ENCODE results near the gene ZNF263.
"Not testable (repeated sequence)": the region's sequence is repeated elsewhere in the genome, so short reads cannot be mapped to it uniquely, and the experiment has no call there.

Gene ZNF263

DNA sequence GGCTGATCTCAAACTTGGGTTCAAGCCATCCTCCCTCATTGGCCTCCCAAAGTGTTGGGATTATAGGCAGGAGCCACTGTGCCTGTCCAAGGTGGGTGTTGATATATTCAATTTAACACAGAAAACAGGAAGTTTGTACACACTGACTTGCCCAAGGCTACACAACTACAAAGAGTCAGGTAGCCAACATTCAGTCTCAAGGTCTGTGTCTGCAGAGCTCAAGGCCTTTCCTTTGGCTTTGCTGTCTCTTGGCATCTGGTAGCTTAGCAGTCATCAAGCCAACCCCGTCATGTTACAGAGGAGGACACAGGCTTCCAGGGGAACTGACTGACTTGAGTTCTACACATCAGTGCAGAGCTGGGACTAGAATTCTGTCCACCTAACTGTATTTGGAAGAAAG lies 15.0 kb upstream of the ZNF263 start:
- DNase-seq, result no peak

DNA sequence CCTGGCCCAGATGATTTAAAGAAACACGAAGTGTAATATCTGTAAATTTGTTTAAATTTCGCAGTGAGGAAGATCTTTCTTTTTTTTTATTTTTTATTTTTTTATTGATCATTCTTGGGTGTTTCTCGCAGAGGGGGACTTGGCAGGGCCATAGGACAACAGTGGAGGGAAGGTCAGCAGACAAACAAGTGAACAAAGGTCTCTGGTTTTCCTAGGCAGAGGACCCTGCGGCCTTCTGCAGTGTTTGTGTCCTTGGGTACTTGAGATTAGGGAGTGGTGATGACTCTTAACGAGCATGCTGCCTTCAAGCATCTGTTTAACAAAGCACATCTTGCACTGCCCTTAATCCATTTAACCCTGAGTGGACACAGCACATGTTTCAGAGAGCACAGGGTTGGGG lies 12.6 kb upstream of the ZNF263 start:
- not testable (repeated sequence) for DNase-seq

DNA sequence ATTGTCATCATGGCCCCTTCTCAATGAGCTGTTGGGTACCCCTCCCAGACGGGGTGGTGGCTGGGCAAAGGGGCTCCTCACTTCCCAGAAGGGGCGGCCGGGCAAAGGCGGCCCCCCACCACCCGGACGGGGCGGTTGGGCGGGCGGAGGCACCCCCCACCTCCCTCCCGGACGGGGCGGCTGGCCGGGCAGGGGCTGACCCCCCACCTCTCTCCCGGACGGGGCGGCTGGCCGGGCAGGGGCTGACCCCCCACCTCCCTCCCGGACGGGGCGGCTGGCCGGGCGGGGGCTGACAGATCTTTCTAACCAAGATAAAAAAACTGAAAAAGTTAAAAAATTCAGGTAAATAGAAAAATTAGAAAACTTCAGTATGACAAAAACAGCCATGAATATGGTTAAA lies 12.0 kb upstream of the ZNF263 start:
- DNase-seq, result not testable (repeated sequence)

DNA sequence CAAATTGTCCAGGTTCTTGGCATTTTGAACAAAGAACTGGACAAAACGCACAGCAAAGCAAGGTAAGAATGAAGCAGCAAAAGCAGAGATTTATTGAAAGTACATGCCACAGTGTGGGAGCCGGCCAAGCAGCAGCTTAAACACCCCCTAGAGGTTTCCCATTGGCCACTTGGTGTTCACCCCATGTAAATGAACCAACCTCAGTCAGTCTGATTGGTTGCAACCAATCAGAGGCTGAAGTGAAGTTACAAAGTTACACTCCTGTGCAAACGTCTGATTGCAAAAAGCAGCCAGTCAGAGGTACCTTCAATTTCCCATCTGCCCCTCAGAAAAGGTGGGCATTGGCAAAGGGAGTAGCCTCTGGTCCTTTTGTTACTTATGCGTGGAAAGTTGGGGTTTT lies 8.8 kb upstream of the ZNF263 start:
- no peak for DNase-seq

DNA sequence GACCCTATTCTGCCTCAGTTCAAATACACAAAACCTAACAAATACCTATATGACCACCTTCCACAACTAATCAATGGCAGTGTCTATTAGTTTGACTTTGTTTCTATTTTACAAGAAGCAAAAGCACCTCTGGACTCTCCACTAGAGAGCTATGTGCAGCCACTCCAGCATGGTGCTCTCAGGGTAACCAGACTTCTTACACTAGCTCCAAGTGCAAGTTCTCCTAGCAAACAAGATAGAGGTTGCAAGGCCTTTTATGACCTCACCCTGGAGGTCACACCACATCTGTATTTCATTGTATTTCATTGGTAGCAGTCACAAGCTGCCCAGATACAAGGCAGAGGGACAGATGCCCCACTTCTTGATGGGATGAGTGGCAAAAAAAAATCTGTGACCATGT lies 8.3 kb upstream of the ZNF263 start:
- DNase-seq, result no peak

DNA sequence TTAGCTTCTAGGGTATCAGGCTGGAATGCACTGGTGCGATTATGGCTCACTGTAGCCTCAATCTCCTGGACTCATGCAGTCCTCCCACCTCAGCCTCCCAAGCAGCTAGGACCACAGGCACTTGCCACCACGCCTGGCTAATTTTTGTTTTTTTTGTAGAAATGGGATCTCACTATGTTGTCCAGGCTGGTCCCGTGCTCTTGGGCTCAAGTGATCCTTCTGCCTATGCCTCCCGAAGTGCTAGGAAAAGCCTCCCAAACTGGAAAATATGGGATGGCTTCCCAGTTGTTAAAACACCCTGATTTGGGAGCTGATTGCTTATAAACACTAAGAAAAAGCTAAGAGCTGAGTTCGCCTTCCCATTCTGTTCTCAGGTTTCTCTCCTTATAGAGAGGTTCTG lies 6.6 kb upstream of the ZNF263 start:
- DNase-seq, result no peak

DNA sequence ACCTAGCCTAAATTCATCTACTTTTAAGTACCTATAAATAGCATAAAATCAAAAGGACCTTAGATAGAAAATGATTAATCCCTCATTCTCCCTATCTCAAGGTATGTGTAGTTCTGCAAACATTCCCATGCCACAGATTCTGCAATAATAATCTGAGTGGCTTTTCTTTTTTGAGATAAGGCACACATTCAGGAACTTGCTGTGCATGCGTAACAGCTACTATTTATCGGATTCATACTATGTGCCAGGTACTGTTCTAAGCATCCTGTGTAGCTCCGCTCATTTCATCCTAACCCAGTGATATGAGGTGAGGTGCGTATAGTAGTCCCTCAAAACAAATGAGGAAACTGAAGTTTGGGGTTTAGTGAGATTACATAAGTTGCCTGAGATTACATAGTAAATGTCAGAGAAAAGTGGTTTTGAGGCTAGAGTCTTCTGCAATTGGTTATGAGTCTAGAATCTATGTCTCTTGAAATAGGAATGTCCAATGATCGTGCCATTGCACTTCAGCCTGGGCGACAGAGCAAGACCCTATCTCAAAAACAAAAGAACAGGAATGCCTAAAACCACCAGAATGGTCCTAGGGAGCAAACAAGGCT lies 2.0 kb upstream of the ZNF263 start:
- DNase-seq, result no peak

DNA sequence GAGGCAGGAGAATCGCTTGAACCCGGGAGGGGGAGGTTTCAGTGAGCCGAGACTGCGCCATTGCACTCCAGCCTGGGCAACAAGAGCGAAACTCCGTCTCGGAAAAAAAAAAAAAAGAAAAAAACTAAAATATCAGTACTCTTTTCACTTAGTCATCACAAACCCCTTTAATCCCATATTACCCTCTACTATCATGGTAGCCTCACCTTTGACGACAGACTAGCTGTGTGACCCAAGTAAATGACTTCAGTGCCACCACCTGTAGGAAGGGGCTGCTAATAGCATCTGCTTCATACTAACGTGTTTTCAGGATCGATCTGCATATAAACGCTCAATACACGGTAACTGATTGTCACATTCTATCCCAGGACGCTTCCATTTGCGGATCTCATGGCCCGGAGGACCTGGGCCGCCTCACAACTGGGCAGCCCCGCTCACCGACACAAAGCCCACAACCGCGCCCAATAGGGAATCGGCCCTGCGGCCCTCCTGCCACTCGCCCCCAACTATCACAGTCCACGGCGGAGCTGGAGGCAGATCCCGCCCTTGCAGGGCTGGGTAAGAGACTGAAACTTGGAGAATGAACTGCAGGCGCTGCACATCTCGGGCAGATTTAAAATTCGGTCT lies 1.1 kb upstream of the ZNF263 start:
- no peak for DNase-seq

DNA sequence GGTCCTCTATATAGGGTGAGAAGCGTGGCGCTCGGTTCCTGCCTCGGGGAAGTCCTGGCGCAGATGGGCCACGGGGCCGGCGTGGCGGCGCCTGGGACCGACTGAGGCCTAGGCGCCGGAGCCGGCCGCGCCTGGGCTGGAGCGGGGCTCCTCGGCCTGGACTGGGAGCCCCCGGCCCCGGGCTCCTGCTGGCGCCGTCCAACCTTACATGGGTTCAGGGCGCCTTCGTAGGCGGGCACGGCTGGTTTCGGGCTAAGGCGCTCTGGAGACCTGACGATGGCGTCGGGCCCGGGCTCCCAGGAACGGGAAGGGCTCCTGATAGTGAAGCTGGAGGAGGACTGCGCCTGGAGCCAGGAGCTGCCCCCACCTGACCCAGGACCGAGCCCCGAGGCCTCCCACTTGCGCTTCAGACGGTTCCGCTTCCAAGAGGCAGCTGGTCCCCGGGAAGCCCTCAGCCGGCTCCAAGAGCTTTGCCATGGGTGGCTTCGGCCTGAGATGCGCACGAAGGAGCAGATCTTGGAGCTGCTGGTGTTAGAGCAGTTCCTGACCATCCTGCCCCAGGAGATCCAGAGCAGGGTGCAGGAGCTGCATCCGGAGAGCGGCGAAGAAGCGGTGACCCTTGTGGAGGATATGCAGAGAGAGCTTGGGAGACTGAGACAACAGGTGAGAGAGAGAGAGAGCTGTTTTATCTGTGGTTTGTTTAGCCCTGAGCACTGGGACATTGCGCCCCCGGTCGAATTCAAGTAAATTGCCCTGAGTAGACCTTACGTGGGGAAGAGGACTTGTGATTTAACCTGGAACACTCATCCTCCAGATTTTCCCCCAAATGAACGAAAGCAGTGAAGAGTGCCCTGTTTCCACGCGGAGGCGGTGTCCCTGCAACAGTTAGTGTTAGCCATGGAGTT lies 504 bp downstream of the ZNF263 start:
- no peak for DNase-seq

DNA sequence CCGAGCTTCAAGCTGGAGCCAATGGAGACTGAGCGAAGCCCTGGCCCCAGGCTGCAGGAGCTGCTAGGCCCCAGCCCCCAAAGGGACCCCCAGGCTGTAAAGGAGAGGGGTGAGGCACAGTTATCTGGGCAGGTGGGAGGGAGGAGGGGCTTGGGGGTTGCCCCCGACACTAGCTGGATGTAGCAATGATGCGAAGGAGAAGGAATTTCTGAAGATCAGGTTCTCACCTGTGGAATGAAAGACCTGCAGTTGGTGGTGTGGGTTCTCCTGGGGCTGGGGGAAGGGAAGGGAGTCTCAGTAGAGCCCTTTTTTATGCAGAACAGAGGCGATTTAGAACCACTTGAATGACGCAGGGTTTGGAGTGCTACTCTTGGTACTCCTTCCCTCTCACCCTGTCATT lies 1.8 kb downstream of the ZNF263 start:
- no peak for DNase-seq

DNA sequence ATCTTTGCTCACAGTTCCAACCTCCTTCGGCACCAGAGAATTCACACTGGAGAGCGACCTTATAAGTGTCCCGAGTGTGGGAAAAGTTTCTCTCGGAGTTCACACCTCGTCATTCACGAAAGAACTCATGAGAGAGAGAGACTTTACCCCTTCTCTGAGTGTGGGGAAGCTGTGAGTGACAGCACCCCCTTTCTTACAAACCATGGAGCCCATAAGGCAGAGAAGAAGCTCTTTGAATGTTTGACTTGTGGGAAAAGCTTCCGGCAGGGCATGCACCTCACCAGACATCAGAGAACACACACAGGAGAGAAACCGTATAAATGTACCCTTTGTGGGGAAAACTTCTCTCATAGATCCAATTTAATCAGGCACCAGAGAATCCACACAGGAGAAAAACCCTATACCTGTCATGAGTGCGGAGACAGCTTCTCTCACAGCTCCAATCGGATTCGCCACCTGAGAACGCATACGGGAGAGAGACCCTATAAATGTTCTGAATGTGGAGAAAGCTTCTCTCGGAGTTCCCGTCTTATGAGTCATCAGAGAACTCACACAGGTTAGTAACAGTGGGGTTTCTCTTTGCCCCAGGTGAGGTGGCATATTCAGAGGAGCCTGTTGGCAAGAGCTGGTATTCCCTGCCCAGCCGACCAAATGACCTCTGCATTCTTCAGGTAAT lies 6.8 kb downstream of the ZNF263 start:
- DNase-seq, result no peak

DNA sequence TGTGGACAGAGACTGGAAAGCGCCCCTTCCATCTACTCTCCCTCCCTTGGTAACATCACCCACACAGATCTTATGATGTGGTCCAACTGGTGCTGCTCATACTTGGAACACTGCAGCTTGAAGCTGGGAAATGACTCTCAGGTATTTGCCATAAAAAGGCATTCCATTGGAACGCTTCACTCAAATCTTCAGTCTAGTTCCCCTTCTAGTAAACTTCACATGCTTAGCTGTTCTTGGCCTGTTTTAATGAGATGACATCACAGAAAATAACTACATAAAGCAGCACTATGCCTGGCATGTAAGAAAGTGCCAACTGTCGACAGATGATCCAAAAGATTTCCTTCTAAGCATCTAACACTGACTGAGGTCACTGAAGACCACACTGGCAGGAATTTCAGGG lies 9.3 kb downstream of the ZNF263 start:
- no peak for DNase-seq

DNA sequence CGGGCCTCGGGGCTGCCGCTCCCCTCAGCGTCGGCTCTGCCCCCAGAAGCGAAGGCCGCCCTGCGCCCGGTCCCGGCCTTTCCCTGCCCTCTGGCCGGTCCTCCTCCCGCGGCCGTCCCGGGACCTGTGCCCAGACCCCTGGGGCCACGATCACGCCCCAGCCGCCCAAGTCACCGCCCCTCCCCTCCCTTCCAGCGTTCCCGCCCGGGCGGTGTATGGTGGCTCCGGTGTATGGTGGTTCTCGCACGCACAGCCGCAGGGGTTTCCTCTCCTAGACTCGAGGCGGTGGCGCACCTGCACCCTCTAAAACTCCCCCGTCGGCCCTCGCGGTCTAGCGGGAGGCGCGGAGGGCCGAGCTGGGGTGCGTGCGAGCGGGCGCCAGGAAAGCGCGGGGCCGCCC lies 11.9 kb downstream of the ZNF263 start:
- no peak for DNase-seq

DNA sequence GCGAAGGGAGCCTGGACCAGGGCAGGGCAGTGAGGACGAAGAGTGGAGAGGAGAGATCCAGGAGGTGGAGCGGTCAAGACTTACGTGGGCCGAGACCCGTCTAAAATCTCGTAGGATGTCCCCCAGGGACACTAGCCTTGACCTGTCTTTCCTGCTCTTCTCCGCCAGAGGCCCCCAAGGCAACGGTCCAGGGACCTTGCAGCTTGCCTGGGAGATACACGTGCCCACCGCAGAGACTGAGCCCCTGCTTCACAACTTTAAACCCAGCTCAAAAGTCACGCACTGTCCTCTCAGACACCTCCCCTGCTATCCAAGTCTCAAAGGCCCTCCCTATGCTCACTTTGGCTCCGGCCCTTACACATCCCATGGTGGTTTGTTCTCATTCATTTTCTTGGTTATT lies 12.5 kb downstream of the ZNF263 start:
- no peak for DNase-seq

DNA sequence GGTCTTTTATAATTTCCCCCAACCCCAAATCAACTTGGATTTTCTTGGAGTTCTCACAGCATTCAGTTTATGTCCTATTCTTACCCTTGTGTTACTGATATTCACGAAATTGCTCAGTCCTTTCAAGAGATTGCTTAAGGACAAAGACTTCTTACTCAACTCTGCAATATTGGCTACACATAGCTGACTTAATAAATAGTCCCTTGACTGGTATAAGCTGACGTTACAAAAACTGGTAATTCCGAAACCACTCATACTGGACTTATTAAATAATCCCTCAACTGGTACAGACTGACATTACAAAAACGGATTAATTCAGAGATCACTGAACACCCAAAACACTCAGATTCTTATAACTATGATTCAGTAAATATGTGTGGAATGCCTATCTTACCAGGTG lies 21.1 kb downstream of the ZNF263 start:
- no peak for DNase-seq

DNA sequence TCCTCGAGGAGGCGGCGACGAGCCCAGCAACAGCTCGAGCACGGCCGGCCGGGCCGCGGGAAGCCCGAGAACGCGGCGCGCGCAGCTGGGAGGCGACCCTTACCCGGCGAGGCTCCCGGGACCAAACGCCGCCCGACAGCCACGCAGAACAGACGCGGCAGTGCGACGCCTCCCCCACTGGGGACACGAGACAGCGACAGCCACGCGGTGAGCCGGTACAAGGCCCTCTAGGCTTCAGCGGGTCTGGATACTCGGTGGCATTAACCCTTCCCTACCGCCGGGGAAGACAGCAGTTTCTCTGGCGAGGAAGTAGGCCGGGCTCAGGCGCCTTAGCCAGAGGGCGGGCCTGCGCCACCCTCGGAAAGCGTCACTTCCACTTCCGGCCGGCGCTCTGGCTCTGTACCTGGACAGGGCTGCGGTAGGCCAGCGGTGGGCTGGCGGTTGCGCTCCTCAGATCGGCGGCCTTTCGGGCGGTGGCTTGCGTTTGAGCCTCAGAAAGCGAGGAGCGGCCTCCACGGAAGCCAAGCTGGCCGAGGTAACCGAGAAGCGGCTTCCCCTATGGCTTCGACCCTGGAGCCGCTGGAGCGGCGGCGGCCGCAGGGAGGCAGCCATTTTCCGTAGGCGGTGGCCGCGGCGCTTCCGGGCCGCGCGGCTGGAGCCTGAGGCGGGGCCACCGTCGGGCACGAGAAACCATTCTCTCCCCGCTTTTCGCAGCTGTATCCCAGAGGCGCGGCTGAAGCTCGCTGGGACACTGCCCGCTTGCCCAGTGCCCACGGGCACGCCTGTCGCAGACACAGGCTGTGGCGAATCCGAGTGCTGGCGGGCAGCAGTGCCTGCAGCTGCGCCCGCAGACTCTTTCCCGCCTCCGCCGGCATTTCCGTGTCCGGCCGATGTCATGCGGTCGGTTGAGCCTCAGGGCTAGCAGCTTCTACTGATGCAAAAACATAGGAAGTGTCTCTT lies 22.1 kb downstream of the ZNF263 start, which contains the start of the genes TIGD7 and ZNF75A:
Gene TIGD7 (minus strand): TSS at position 322 of the 960 bp plus-strand sequence. CDS start 4,816 bp downstream, outside the sequence.
Gene ZNF75A (plus strand): TSS at position 389 of the 960 bp plus-strand sequence. CDS start 2,932 bp downstream, outside the sequence.
- peak; percentile 66 to 93 (median 77) for DNase-seq

DNA sequence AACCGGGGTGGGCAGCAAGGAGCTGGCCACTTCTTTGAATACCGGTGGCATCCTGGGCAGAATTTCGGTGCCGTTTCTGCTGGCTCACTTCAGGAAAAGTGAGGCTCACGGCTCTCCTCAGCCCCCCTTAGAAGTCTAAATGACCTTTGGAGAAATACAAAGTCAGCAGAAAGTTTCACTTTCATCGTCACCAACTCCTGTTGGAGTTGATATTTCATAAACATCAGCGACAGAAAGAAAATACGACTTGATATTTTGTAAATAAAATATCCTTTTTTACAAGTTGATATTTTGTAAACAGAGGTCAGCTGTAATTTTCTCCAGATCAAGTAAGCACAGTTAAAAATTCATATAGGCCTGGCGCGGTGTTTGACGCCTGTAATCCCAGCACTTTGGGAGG lies 22.8 kb downstream of the ZNF263 start:
- no peak for DNase-seq

DNA sequence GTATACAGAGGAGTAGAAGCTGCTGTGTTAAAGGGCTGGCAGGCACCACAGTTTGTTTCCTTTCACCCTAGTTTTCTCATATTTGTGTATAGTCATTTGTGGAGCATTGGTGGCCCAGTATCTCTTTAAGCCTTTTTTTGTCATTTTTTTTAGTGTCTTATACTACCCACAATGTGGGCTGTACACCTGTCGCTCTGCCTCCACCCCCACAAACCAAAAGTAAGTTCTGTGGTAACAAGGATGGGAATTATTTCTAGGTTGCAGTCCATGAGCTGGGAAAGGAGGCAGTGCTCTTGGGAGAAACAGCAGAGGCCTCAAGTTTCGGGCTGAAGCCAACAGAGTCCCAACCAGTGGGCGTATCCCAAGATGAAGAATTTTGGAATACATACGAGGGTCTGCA lies 28.2 kb downstream of the ZNF263 start:
- DNase-seq, result no peak

DNA sequence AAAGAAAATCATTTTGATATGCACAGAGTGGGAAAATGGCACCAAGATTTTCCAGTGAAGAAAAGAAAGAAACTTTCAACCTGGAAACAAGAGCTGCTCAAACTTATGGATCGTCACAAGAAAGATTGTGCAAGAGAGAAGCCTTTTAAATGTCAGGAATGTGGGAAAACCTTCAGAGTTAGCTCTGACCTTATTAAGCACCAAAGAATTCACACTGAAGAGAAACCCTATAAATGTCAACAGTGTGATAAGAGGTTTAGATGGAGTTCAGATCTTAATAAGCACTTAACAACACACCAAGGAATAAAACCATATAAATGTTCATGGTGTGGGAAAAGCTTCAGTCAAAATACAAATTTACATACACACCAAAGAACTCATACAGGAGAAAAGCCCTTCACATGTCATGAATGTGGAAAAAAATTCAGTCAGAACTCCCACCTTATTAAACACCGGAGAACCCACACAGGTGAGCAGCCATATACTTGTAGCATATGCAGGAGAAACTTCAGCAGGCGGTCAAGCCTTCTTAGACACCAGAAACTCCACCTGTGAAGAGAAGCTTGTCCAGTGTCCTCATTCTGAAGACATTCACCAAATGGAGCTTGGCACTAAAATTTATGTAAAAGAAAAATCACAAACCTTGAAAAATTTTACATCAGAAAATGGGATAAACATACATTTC lies 34.2 kb downstream of the ZNF263 start:
- DNase-seq, result peak in 1 of 5 donors; percentile 6

DNA sequence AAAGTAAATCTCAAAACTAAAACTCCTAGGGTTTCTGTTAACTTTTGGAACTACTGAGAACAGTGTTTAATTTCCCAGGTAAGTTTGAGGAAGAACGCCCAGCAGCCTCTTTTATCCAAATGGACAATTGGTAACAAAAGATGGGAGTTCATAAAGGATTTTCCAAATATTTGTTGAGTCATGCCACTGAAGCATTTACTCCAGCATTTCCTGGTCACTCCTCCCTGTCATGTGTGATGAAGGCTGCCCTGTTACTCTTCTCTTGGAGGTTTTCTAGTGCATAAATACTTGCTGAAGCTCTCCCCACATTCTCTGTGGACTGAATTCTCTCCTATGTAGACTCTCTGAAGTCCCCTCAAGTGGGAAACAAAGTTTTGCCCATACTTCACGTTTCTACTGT lies 38.5 kb downstream of the ZNF263 start:
- no peak for DNase-seq

DNA sequence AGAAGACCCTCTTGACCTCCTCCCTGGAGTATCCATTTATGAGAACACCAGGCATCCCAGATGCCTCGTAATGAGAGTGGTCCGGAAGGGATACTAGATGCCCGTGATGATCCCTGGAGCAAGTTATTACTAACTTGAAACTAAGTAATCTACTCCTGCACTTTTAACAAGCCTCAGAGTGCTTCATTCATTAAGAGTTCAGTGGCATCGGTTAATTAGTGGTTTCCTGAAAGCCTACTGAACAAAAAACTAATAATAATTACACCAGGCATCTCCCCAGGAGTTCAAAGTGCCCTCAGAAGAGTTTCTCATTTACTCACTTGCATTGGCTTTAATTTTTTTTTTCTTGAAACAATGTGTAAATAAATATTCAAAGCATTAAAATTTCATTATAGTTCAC lies 44.2 kb downstream of the ZNF263 start:
- no peak for DNase-seq

Data from T-helper 1 cell (primary cell).